Activated CD8-positive, alpha-beta memory T cell treated with anti-CD3 and anti-CD28 coated beads, Interleukin-2, amount 50 U/mL, for 1 hour (primary cell): ENCODE results near the gene CXCR5.

ENCODE experiments used
- DNase-seq: peaks from one replicate; pipeline ENCODE4 v3.0.0-alpha.2; 2020; ENCODE audit errors: extremely low read depth

CXCR5 gene

DNA sequence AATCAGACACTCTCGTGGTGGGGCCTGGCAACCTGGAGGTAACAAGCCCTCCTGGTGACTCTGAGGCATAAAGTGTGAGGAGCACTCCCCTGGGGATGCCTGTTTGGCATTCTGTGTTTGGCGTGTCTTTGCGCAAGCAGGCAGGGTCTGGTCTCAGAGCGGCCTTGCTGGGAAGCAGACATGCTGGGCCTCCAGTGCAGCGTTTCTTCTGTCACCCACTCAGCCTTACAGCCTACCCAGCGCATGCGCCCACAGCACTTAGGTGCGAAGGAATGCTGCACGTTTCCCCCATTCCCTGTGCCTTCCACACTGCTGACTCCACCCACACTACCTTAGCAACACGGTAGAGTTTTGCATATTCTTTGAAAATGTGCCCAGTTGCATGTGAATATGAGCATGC, 7.4 kb upstream of the CXCR5 start:
- no peak for DNase-seq

DNA sequence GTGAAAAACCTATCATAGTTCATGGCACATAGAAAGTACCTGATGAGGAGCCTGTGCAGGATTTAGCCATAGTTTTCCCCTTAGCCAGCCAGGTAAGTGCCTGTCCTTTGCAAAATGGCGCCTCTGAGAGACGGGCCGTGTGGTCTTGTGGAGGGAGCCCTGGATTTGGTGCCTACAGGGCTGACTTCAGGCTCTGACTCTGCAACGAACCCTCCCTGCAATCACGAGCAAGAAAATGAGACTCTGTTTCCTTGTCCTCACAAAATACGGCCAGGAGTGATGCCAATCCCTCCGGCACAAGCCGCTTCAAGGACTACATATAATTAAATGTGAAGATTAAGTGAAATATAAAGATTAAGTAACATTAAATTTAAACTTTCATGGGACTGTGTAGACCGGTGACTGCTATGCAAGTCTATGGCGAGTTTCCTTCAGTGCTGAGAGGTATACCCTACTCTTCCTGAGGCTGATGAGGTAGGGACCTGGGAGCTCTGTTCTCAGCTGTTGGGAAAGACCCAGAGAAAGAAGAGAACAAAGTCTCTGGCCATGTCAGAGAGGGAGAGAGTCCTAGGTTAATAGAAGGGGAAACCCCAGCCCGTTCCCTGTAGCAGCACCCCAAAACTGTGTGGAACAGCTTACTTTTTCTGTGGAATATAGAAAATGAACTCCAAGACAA, 6.1 kb upstream of the CXCR5 start:
- DNase-seq: no peak

DNA sequence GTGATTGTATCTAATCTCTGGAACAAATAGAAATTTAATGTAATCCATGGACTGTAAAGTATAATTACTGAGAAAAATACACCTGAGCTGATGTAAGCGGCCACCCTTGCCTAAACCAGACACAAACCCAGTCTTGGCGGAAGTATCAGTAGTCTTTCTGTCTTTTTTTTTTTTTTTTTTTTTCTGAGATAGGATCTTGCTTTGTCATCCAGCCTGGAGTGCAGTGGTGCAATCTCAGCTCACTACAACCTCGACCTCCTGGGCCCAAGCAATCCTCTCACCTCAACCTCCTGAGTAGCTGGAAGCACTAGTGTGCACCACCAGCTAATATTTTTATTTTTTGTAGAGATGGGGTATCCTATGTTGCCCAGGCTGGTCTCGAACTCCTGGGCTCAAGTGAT, 5.5 kb upstream of the CXCR5 start:
- no peak for DNase-seq

DNA sequence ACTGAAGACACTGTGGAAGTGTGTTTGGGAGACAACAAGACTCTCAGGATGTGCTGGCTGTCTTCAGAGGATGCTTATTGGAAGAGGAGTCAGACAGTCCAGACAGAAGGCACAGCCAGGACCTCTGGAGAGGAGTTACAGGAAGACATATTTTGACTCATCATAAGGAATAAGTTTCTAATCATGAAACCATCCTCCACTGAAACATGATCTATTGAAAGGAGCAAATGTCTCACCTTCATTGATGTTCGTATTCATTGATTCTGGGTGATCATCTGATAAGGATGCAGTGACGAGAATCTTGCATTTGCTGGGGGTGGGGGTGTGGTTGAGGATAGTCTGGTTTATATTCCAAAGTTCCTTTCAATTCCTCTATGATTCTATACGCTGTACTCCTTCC, 2.5 kb upstream of the CXCR5 start:
- DNase-seq: no peak

DNA sequence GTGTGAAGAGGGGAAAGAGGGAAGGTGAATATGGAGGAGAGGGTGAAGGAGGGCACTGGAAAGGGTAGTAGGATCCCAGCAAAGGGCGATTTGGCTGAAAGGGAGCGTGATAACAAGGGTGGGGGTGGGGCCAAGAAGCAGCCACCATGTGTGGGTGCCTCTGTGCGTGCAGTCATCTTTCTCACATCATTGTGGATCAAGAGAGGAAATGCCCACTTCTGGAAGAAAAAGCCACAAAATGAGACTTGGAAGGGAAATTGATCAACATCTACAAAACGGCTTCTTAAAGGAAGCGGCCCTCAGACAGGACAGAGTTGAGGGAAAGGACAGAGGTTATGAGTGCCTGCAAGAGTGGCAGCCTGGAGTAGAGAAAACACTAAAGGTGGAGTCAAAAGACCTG, 1.2 kb upstream of the CXCR5 start:
- DNase-seq: no peak

DNA sequence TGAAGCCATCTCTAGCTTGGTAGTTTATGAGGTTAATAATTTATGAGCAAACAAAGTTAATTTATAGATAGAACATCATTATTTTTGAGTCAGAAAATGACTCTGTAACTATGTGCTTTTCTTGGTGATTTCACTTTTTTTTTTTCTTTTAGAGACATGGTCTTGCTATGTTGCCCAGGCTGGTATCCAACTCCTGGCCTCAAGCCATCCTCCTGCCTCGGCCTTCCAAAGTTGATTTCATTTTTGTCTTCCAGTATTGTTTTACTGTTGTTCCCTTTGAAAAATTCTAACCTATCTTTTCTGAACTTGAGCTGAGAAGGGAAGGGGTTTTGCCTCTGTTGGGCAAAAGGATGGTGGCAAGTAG, 706 bp upstream of the CXCR5 start:
- no peak for DNase-seq

DNA sequence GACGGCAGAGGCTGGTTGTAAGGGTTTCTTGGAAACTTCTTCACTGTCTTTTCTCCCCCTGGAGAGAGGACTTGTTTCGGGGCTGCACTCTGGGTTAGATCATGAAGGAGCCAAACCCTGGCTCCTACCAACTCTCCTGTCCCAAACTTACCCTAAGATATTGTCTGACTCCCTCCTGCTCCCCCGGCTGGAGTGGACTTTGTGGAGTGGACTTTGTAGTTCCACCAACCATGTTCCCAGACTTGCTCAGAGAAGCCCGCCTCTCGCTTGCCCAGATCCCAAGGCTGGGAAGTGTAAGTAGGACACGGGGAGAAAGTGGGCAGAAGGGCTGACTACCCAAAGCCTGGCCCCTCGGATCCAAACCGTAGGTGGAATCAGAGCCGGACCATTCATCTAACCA, 1.2 kb downstream of the CXCR5 start:
- DNase-seq: no peak

DNA sequence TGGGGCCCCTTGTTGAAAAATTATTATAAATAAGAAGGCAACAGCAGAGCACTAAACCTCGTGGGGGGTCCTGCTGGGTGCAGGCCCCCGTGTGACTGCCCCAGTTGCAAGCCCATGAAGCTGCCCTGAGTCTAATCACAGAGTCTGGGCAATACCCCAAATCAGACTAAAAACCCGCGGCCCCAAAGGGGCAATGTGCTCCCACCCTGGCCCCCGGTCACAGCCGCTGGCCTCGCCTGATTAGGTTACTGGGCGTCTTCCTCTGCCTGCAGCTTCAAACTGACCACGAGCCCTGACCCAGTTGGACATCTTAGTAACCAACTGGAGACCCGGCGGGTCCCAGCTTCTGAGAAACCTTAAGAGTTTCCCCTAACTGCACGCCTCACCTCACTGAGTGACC, 1.6 kb downstream of the CXCR5 start:
- DNase-seq: no peak

DNA sequence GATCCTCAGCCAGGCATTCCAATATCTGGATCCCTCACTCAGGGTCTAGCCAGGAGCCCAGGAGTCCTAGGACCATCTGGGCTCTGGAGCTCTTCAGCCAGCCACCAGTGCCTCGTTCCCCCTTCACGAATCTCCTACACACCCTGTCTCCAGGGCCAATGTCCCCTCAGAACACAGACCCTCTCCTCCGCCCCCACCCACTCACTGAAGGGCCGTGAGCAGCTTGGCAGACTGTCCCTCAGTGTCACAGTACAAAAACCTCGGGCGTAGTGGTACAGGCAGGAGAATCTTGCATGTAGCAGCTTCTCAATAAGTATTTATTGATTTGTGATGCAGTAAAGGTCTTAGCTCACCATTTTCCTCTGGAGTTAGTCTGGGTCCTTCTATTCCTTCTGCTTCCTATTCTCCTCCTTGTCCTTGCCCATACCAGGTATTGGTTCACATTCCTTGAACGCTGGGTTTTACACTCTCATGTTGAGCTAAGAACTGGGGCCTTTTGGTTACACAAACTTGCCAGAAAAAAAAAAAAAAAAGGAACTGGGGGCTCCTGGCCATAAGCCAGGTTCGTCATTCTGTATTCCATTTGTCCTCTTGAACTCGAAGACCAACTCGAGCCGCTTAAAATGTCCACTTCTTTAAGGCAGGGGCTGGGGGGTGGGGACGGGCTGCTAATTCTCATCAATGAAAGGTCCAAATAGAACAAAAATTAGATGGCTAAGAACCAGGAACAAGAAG, 2.3 kb downstream of the CXCR5 start:
- DNase-seq: no peak

DNA sequence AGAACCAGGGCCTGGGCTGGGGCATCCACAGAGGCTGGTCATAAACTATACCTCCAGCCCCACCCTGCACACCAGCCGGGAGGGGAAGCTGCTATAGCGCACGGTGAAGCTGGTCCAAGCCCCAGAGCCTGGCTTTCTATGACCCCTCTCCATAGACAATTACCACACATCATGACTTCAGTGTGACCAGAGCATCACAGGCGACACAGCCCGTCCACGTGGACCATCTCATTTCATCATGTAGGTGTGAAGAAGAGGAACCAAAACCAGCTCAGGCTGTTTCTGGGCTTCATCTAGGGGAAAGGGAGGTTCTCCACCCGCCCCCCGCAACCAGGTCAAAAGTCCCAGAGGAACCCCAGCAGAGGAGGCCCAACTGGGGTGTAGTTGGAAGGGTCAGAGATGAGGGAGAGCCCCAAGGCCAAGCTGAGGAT, 3.0 kb downstream of the CXCR5 start:
- no peak for DNase-seq

DNA sequence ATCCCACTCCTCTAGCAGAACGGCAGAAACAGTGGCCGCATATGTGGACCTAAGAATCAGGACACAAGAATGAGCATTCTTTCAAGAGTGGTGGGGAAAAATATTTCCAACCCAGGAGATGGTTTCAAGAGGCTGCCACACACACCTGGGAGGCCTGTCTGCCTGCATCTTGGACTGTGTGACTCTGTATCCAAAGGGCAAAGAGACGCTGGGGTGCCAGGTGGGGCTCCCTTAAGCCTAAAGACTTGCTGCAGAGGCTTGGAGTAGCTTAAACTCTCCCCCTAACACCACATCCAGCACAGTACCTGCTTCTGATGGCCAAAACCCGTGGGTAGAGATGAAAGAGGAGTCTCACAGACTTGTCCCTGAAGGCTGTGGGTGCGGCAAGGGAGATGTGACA, 3.5 kb downstream of the CXCR5 start:
- no peak for DNase-seq

DNA sequence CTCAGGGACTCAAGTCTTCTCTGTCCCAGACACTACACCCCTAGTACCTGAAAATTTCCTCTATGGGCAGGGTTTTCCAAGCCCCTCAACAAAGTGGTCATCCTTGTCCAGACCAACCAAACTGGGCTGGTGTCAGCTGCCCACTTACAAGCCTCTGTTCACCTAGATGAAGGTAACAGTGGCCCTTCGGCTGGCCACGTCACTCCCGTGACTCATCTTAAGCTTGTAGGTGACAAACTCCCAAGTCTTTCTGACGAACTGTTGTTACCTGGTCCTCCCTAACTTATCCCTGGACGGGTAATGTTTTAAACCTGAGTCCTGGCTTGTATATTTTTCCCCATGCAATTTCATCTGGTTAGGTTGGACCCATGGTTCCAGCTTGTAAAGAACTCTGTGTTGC, 4.7 kb downstream of the CXCR5 start:
- no peak for DNase-seq

DNA sequence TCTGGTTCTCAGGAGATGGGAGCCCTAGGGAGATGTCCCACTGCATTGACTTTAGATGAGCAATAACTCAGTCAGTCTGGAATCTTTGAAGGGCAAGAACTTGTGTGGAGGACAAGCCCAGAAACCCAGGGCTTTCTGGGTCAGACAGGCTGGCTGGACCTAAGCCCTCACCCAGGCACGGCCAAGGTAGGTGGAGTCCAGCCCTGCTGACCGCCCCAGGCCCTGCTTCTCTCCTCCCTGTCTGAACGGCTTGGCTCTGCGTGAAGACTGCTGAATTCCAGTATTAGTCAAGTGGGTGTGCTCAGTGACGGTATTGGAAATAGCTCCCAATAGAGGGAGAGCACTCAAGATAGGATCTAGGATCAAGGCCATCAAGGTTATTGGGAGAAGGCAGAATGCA, 6.1 kb downstream of the CXCR5 start:
- DNase-seq: no peak

DNA sequence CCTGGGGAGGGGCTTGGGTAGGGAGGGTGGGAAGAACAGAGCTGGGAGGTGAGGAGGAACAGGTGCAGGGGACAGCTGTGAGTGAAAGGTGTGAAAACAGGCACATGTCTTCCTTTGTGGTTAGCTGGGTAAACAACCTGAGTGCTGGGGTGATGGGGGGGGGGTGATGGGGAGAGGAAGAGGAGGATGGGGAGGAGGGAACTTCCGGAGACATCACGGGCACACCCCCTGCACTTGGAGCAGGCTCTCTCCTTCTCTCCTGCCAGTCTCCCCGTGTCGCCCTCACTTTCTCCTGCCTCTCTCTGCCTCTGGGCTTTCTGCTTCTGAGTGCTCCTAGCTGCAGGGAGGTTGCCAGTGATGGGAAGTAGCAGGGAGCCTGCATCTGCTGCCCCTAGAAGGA, 8.8 kb downstream of the CXCR5 start:
- DNase-seq: no peak

DNA sequence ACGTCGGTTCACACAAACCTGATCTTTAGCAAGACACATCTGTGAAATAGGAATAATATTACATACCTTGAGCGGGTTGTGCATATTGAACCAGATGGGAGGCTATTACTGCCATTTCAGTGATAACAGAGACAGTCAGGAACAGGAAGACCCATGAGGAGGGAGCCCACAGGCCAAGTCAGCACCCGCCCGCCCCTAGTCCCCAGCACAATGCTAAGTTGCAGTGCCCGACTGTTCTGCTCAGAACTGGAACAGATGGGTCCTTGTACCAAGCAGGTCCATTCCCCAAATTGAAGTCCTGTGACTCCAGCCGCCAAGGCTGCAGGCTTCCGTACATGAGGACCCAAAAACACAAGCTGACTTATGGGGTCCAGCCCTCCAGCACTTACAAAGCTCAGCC, 9.3 kb downstream of the CXCR5 start:
- DNase-seq: no peak

DNA sequence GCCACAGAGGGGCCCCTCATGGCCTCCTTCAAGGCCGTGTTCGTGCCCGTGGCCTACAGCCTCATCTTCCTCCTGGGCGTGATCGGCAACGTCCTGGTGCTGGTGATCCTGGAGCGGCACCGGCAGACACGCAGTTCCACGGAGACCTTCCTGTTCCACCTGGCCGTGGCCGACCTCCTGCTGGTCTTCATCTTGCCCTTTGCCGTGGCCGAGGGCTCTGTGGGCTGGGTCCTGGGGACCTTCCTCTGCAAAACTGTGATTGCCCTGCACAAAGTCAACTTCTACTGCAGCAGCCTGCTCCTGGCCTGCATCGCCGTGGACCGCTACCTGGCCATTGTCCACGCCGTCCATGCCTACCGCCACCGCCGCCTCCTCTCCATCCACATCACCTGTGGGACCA, 10.0 kb downstream of the CXCR5 start:
- DNase-seq: no peak

DNA sequence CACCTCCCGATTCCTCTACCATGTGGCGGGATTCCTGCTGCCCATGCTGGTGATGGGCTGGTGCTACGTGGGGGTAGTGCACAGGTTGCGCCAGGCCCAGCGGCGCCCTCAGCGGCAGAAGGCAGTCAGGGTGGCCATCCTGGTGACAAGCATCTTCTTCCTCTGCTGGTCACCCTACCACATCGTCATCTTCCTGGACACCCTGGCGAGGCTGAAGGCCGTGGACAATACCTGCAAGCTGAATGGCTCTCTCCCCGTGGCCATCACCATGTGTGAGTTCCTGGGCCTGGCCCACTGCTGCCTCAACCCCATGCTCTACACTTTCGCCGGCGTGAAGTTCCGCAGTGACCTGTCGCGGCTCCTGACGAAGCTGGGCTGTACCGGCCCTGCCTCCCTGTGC, 10.5 kb downstream of the CXCR5 start:
- DNase-seq: no peak

DNA sequence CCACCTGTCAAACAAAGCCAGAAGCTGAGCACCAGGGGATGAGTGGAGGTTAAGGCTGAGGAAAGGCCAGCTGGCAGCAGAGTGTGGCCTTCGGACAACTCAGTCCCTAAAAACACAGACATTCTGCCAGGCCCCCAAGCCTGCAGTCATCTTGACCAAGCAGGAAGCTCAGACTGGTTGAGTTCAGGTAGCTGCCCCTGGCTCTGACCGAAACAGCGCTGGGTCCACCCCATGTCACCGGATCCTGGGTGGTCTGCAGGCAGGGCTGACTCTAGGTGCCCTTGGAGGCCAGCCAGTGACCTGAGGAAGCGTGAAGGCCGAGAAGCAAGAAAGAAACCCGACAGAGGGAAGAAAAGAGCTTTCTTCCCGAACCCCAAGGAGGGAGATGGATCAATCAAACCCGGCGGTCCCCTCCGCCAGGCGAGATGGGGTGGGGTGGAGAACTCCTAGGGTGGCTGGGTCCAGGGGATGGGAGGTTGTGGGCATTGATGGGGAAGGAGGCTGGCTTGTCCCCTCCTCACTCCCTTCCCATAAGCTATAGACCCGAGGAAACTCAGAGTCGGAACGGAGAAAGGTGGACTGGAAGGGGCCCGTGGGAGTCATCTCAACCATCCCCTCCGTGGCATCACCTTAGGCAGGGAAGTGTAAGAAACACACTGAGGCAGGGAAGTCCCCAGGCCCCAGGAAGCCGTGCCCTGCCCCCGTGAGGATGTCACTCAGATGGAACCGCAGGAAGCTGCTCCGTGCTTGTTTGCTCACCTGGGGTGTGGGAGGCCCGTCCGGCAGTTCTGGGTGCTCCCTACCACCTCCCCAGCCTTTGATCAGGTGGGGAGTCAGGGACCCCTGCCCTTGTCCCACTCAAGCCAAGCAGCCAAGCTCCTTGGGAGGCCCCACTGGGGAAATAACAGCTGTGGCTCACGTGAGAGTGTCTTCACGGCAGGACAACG, 11.7 kb downstream of the CXCR5 start:
- DNase-seq: no peak

DNA sequence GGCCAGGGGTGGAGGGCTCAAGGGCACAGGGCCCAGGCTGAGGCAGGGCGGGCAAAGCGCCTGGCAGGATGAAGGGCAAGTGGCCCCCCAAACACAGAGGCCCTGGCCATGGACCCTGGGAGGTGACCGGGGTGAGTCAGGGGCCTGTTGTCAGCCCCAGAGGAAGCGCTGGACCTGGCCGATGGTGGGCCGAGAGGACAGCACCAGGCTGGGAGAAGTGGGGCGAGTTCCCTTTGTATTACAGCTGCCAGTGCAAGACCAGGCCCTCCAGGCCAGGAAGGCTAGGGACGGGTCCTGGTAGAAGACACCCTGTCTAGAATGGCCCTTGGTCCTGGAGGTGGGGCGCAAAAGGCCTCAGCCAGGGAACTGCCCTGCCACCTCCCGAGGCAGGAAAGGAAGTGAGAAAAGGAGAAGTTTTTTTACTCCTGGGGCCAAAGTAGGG, 12.8 kb downstream of the CXCR5 start:
- DNase-seq: no peak

DNA sequence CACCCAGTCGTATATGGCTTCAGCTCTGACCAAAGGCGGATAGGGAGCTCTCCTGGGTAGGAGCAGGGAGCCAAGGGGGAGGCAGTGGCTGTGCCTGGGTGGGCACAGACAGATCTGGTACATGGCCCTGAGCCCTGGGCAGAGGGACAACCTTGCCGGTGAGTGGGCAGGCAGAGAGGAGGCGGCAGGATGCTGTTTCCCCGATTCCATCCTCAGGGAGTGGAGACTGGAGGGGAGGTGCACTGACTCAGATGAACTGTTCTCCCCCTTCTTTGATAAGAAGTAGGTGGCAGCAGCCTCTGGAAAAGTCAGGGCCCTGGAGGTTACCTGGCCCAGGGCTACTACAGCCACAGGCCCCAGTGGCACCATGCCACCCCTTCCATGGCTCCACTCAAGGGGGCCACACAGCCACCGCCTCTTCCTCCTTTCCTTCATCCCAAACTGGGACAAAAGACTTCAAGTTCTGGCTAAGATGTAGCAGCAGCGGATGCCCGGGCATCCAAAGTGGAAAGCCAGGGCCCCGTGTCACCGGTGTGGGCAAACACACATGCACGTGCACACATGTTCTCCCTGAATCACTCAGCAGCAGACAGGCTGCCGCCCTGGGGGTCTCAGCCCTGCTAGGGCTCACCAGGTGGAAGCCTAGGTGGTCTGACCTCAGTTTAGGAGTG, 13.4 kb downstream of the CXCR5 start:
- no peak for DNase-seq

DNA sequence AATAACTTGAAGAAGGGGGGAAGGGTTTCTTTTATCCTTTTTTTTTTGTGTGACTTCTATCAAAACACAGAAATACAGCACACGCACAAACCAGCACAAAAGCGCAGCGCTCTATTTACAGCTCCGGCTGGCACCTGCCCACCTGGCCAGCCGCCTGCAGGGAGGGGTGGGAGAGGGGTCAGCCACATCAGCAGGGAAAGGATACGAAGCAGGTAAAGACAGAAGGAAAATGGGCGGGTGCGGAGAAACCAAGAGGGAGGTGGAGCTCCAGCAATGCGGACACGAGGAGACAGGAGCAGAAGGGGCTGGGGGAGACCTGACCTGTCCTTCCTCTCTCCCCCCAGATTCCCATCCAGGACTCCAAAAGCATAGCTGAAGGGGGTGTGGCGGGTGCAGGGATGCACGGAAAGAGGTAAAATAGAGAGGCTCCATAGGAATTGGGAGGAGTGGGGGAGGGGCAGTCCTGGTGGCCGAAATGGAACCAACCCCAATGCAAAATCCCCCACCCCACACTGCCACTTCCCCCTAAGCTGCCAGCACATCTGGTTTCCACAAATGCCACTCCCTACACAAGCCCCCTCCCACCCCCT, 14.1 kb downstream of the CXCR5 start:
- DNase-seq: no peak
